Jurkat, Clone E6-1 (cell line): Measurements from ENCODE around the gene ST3GAL4.

Source experiments
- DNase-seq: peaks from one replicate; pipeline ENCODE4 v3.0.0-alpha.2; 2011; ENCODE audit warnings: low read depth, low spot score
- H3K4me3 ChIP-seq: 2 replicates; pipeline ENCODE4 v1.5.1; 2011; ENCODE audit warnings: mild to moderate bottlenecking, low read length, control low read depth, moderate library complexity

Gene ST3GAL4

GRCh38 chr11:126328938-126329643 is 26.4 kb upstream of the ST3GAL4 start:
- DNase-seq = no peak
- no peak overlapping the region for H3K4me3 ChIP-seq

- no peak overlapping the region for H3K4me3 ChIP-seq
- DNase-seq = no peak
These were observed 25.8 kb upstream of the ST3GAL4 start for GRCh38 chr11:126329644-126330211.

DNA sequence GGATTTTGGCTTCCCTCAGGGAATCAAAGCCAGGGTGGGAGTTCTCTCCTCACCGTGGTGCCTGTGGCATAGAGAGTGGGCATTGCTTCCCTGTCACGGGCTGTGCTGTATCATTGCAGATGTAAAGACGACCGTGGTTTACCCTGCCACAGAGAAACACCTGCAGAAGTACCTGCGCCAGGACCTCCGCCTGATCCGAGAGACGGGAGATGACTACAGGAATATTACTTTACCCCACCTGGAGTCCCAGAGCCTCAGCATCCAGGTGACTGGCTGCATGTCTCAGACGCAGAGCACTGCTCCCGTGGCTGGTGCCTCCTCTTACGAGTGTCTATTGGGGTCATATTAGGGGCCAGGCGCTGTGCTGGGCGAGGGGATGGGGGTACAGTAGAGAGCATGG is 24.2 kb upstream of the ST3GAL4 start:
- H3K4me3 ChIP-seq = no peak overlapping the region
- DNase-seq = no peak

DNA sequence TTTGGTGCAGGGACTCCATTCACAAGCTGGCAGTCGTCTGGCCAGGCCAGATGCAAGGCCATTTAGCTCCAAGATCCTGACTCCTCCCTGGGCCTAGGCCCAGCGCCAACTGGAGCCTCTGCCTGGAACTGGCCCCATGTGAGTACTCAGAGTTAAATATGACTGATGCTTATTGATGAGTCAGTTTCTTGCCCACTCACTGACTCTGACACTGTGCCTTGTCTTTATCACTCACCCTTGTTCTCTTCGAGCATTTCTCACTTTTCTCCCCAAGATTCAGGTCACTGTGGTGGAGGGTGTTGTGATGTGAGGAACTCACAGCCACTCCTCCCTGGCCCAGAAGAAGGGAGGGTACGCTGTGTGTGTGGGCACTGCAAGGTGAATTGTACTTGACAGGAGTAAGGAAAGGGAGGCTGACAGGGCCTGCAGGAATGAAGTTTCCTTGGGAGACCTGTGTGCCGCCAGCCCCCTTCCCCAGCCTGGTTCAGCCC is 23.2 kb upstream of the ST3GAL4 start:
- no peak overlapping the region for H3K4me3 ChIP-seq
- DNase-seq = no peak

- H3K4me3 ChIP-seq = no peak overlapping the region
- no peak for DNase-seq
These were observed 22.3 kb upstream of the ST3GAL4 start for GRCh38 chr11:126333142-126333541.

DNA sequence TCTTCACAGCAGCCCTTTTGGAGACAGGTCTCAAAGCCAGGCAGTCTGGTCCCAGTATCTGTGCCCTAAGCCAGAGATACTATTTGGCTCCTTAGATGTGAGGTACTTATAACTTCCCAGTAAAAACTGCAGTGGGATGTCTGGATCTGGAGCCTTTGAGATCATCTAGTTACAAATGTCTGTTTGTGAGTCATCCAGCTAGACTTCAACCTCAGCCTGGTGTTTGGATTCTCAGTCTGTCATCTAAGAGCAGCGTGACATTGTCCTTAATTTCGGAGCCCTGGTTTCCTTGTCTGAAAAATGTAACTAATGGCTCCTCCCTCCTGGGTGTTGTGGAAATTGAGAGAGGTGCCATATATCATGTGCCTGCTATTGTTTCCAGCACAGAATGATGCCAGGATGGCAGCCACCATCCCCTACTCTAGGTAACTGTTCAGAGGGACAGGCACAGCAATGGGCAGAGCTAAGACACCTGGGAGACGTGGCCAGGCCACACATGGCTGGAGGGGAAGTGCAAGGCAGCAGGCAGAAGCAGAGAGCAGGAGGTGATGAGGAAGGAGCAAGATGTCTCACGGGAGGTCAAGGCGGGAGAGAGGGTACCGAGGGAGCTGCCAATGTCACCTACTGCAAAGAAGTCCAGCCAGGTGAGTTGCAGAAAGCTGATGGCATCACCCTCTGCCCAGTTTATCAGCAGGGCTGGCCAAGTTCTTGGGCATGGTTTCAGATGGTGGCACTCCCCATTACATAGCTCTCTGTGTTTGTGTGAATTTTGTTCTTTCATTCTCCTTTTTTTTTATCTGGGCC is 20.6 kb upstream of the ST3GAL4 start:
- no peak overlapping the region for H3K4me3 ChIP-seq
- no peak for DNase-seq

DNA sequence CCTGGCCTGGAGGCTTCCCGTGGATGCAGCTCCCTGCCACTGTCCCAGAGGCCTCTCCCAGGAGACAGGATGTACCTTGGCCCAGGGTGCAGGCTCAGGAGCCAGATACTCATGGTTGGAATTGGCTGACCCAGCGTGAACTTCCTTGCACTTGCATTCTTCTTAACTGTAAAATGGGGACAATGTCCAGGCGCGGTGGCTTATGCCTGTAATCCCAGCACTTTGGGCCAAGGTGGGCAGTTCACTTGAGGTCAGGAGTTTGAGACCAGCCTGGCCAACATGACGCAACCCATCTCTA is 20.1 kb upstream of the ST3GAL4 start:
- no peak overlapping the region for H3K4me3 ChIP-seq
- DNase-seq = no peak

- no peak overlapping the region for H3K4me3 ChIP-seq
- peak; percentile 71 for DNase-seq
These were observed 19.3 kb upstream of the ST3GAL4 start for GRCh38 chr11:126336138-126336541.

DNA sequence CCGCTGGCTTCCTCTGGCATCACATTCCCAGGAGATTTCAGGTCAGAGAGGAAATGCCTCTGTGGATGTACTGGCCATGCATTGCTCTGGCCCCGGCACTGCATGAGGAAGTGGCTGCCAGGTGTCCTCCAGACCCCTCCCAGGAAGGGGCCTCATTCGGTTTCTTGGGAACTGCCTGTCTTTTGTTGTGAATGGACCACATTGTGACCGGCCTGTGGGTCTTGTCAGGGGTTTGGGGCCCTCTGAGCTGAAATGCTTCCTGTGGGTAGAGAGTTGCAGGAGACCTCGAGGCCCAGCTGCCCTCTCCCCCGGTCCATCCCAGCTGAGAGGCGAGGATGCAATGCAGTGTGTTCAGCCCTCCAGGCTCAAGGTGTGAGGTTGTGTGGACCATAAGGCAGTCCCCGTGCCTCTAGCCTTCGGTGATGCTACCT is 18.8 kb upstream of the ST3GAL4 start:
- H3K4me3 ChIP-seq = no peak overlapping the region
- no peak for DNase-seq

DNA sequence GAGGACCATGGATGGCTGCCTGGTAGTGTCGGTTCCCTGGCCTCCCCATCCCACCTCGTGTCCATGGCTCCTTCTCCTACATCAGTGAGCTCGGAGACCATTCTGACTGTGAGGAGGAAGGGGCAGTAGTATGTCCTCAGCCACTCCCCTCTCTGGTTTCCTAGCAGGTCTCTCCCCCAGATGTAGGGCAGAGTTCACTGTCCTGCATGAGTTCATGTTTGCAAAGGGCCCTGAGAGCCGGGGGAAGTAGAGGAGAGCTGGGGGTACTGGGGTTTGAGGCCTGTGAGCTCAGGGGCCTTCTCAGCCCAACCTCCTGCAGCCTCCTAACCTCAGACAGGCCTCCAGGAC is 18.4 kb upstream of the ST3GAL4 start:
- no peak overlapping the region for H3K4me3 ChIP-seq
- DNase-seq = no peak

DNA sequence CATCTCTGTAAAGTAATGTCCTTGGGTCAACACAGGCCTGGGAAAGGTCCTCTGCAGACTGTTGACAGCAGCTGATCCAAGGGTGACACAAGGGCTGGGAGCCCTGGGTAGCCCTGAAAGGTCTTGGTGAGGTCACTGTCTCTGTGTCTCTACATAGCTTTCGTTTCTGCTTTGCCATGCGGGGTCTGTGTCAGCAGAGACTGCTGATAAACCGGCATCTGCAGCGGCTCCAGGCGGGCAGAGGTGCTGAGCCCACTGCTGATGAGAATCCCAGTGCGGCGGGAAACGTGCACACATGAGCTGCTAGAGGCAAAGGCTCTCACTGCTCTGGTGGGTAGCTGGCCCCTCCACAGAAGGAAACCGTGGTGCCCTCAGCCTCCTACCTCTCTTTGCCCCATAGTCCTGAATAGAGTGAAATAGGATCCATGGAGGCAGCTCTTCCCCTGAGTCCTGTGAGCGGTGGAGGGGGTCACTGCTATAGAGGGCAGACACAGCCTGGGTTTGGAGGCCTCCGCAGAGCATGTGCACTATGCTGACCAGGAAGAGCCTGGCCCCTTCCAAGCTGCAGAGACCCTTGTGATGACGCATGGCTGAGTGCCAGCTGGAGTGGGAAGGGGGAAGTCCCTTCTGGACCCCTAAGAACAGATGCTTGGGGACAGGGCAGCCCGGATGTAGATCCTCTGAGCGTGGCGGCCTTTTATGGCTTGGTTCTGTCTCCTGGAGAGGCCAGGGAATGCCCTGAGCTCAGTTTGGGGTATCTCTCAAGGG is 17.8 kb upstream of the ST3GAL4 start:
- no peak for DNase-seq
- no peak overlapping the region for H3K4me3 ChIP-seq

GRCh38 chr11:126338346-126339055 is 17.0 kb upstream of the ST3GAL4 start:
- H3K4me3 ChIP-seq = no peak overlapping the region
- no peak for DNase-seq

- no peak overlapping the region for H3K4me3 ChIP-seq
- no peak for DNase-seq
These were observed 16.2 kb upstream of the ST3GAL4 start for GRCh38 chr11:126339073-126339862.

- DNase-seq = no peak
- H3K4me3 ChIP-seq = no peak overlapping the region
These were observed 15.5 kb upstream of the ST3GAL4 start for GRCh38 chr11:126339863-126340434.

DNA sequence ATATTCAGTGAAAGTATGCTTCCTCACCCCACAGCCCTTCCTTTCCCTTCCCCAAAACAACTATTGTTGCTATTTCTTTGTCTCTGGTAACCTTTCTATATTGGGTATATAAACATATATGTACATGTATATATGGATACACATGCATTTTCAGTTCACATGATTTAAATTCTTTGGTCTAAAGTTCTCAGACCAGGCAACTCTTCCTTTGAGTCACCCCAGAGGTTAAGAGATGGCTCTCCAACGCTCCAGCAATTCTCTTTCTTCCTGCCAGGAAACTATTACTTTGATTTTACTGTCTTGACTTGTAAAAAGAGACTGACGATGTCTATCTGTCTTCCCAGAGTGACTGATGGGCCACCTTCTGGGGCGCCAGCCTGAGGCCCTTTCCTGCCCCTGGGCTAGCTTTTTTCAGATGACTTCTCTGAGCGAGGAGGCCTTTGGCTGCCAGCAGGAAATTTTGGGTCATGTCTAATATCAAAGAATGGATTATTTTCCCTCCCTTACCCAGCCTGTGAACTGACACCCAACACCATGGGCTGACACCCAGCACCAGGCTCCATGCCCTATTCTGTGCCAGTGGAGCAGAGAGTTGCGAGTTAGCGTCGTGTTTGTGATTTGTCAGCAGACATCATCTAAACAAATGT is 14.4 kb upstream of the ST3GAL4 start:
- no peak overlapping the region for H3K4me3 ChIP-seq
- no peak for DNase-seq

DNA sequence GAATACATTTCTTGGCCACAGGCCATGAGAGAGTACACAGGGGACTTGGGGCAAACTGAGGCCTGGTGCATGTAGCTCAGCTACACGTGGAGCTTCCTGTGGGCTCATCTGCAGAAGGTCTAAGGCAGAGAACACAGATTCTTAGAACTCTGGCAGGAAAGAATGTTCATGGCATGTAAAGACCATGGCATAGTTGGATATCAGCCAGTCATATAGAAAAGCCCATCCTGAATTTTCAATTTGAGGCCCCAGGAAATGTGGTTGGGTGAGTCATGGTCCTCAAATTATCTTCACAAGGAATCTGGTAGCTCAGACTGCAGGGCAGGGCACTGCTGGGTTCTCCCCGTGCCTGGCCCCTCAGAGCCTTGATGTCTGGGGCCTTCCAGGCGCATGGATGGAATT is 13.7 kb upstream of the ST3GAL4 start:
- no peak for DNase-seq

DNA sequence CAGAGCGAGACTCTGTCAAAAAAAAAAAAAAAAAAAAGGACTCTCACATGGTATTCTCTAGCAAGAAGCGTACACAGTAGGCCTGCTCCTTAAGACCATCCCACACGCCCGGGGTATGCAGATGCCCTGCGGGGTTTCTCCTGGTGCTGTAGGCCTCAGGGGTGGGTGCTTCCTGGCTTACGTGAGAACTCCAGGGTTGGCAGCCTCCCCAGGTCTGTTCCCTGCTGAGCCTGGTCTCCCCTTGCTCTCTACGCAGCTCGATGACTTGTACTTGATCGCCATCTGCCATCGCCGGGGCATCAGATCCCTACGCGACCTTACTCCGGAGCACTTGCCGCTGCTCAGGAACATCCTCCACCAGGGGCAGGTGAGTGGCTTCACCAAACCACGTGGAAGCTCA is 12.4 kb upstream of the ST3GAL4 start:
- no peak for DNase-seq

More for the DNA sequence above, 13.7 kb upstream of the ST3GAL4 start:
- H3K4me3 ChIP-seq = no peak overlapping the region

More for the DNA sequence above, 12.4 kb upstream of the ST3GAL4 start:
- H3K4me3 ChIP-seq = no peak overlapping the region
